PFSK-1 (cell line): ENCODE data around the gene ESR1.

Experiments used
- FOXP2 ChIP-seq: optimal IDR thresholded peaks from 2 replicates; pipeline ENCODE3; 2011; ENCODE audit warnings: borderline replicate concordance, control low read depth, inconsistent platforms; ENCODE audit not compliant: insufficient read depth; ENCODE audit errors: extremely low read length, extremely low read depth
- POLR2AphosphoS5 ChIP-seq: IDR thresholded peaks from 2 replicates; pipeline ENCODE4 v1.6.1; 2012; ENCODE audit warnings: low read depth, mild to moderate bottlenecking, control low read depth, low read length, moderate library complexity
- REST ChIP-seq, 2 experiments: IDR thresholded peaks; 2 replicates each; pipeline versions ENCODE4 v1.6.1 to v1.8.0; 2011 to 2012; ENCODE audit warnings: low read depth in 2 of 2, low read length in 2 of 2, control low read depth in 1 of 2, inconsistent platforms in 1 of 2, mild to moderate bottlenecking in 1 of 2, moderate library complexity in 1 of 2; ENCODE audit not compliant: insufficient read depth in 1 of 2
- SIN3A ChIP-seq: IDR thresholded peaks from 2 replicates; pipeline ENCODE4 v1.6.1; 2012; ENCODE audit warnings: mild to moderate bottlenecking, low read length, moderate library complexity, borderline replicate concordance; ENCODE audit not compliant: insufficient read depth
- TAF1 ChIP-seq: IDR thresholded peaks from 2 replicates; pipeline ENCODE4 v1.6.1; 2012; ENCODE audit warnings: low read length, control low read depth, borderline replicate concordance; ENCODE audit not compliant: insufficient read depth

GRCh38 chr6:151837223-151837622 is 29.7 kb downstream of the ESR1 start:
- TF ChIP-seq SIN3A (no peak), POLR2AphosphoS5 (no peak), TAF1 (no peak), REST (IDR thresholded peaks at IDR 0.05; ENCODE audit: insufficient read depth in 1 of 2, low read depth in 2 of 2, low read length in 2 of 2) (no peak), FOXP2 (no peak)
